Mesenchymal stem cell (in vitro differentiated cells and primary cell): Measurements from ENCODE around the gene MGMT.

Source experiments
- DNase-seq: peaks from one replicate; pipeline ENCODE4 v3.0.0-alpha.2; 2013
- H2AFZ ChIP-seq: one replicate; pipeline ENCODE4 v1.6.1; 2013; ENCODE audit warnings: low read depth, mild to moderate bottlenecking, control low read depth, inconsistent platforms, low read length, moderate library complexity
- H2AK5ac ChIP-seq: 2 replicates; pipeline ENCODE4 v1.6.1; 2013; ENCODE audit warnings: low read length, moderate library complexity, mild to moderate bottlenecking, inconsistent platforms; ENCODE audit not compliant: severe bottlenecking
- H2BK120ac ChIP-seq: one replicate; pipeline ENCODE4 v1.6.1; 2013; ENCODE audit warnings: low read depth, mild to moderate bottlenecking, inconsistent platforms, low read length, moderate library complexity
- H2BK12ac ChIP-seq, 2 experiments: one replicate each; pipeline ENCODE4 v1.6.1; 2013; ENCODE audit warnings: inconsistent platforms in 2 of 2, low read length in 2 of 2, mild to moderate bottlenecking in 2 of 2, moderate library complexity in 2 of 2, control low read depth in 1 of 2
- H2BK15ac ChIP-seq: one replicate; pipeline ENCODE4 v1.6.1; 2013; ENCODE audit warnings: mild to moderate bottlenecking, low read depth, inconsistent platforms; ENCODE audit not compliant: poor library complexity, severe bottlenecking
- H2BK5ac ChIP-seq: 2 replicates; pipeline ENCODE4 v1.6.1; 2013; ENCODE audit warnings: low read depth, mild to moderate bottlenecking, low read length, control low read depth, inconsistent platforms; ENCODE audit not compliant: poor library complexity, severe bottlenecking
- H3K14ac ChIP-seq, 2 experiments: one replicate each; pipeline ENCODE4 v1.6.1; 2013; ENCODE audit warnings: inconsistent platforms in 2 of 2, low read length in 2 of 2, control low read depth in 1 of 2, mild to moderate bottlenecking in 1 of 2, moderate library complexity in 1 of 2
- H3K18ac ChIP-seq, 2 experiments: one replicate each; pipeline ENCODE4 v1.6.1; 2013; ENCODE audit warnings: inconsistent platforms in 2 of 2, low read length in 2 of 2, control low read depth in 1 of 2, low read depth in 1 of 2, mild to moderate bottlenecking in 1 of 2
- H3K23ac ChIP-seq, 2 experiments: one replicate each; pipeline ENCODE4 v1.6.1; 2013; ENCODE audit warnings: inconsistent platforms in 2 of 2, low read length in 2 of 2, mild to moderate bottlenecking in 2 of 2, moderate library complexity in 2 of 2, control low read depth in 1 of 2
- H3K27ac ChIP-seq: 2 replicates; pipeline ENCODE4 v1.5.1; 2013; ENCODE audit warnings: mild to moderate bottlenecking, moderate library complexity, low read length, control low read depth, inconsistent platforms; ENCODE audit not compliant: poor library complexity, severe bottlenecking
- H3K27me3 ChIP-seq, 2 experiments: 2 replicates each; pipeline versions ENCODE4 v1.6.1 to v1.7.0; 2013; ENCODE audit warnings: low read length in 2 of 2, mild to moderate bottlenecking in 2 of 2, moderate library complexity in 2 of 2, control low read depth in 1 of 2, inconsistent platforms in 1 of 2; ENCODE audit not compliant: control insufficient read depth in 1 of 2, insufficient read depth in 1 of 2
- H3K36me3 ChIP-seq, 2 experiments: 2 replicates each; pipeline versions ENCODE4 v1.6.1 to v1.7.0; 2013; ENCODE audit warnings: low read length in 2 of 2, control low read depth in 1 of 2, inconsistent platforms in 1 of 2, low read depth in 1 of 2, mild to moderate bottlenecking in 1 of 2; ENCODE audit not compliant: insufficient read depth in 2 of 2, control insufficient read depth in 1 of 2
- H3K4ac ChIP-seq, 2 experiments: one replicate each; pipeline ENCODE4 v1.6.1; 2013; ENCODE audit warnings: inconsistent platforms in 2 of 2, low read length in 2 of 2, mild to moderate bottlenecking in 2 of 2, moderate library complexity in 2 of 2, control low read depth in 1 of 2, low read depth in 1 of 2
- H3K4me1 ChIP-seq: 2 replicates; pipeline ENCODE4 v1.6.1; 2013; ENCODE audit warnings: low read depth, low read length, control low read depth; ENCODE audit not compliant: control insufficient read depth, insufficient read depth
- H3K4me2 ChIP-seq: 2 replicates; pipeline ENCODE4 v1.6.1; 2013; ENCODE audit warnings: low read length, mild to moderate bottlenecking, inconsistent platforms; ENCODE audit not compliant: poor library complexity, severe bottlenecking
- H3K4me3 ChIP-seq, 2 experiments: 2 replicates each; pipeline versions ENCODE4 v1.5.1 to v1.7.0; 2013; ENCODE audit warnings: low read length in 2 of 2, mild to moderate bottlenecking in 2 of 2, control low read depth in 1 of 2, low read depth in 1 of 2; ENCODE audit not compliant: insufficient read depth in 1 of 2
- H3K79me1 ChIP-seq: replicated peaks from 2 replicates; pipeline ENCODE4 v1.6.1; 2013; ENCODE audit warnings: mild to moderate bottlenecking, control low read depth, low read length, inconsistent platforms; ENCODE audit not compliant: poor library complexity, severe bottlenecking
- H3K9ac ChIP-seq: 2 replicates; pipeline ENCODE4 v1.7.0; 2013; ENCODE audit warnings: mild to moderate bottlenecking, low read length, moderate library complexity
- H3K9me3 ChIP-seq: 2 replicates; pipeline ENCODE4 v1.7.0; 2013; ENCODE audit warnings: mild to moderate bottlenecking, low read length; ENCODE audit not compliant: control insufficient read depth
- H4K8ac ChIP-seq: one replicate; pipeline ENCODE4 v1.6.1; 2013; ENCODE audit warnings: inconsistent platforms, mild to moderate bottlenecking, low read length, moderate library complexity
- H4K91ac ChIP-seq: one replicate; pipeline ENCODE4 v1.6.1; 2013; ENCODE audit warnings: mild to moderate bottlenecking, low read length, inconsistent platforms
- WGBS: methylation state at CpG from one replicate; pipeline ENCODE4 v1.1.7; 2013; ENCODE audit warnings: mixed read lengths; 5-methylcytosine and 5-hydroxymethylcytosine counted together

The MGMT gene

DNA sequence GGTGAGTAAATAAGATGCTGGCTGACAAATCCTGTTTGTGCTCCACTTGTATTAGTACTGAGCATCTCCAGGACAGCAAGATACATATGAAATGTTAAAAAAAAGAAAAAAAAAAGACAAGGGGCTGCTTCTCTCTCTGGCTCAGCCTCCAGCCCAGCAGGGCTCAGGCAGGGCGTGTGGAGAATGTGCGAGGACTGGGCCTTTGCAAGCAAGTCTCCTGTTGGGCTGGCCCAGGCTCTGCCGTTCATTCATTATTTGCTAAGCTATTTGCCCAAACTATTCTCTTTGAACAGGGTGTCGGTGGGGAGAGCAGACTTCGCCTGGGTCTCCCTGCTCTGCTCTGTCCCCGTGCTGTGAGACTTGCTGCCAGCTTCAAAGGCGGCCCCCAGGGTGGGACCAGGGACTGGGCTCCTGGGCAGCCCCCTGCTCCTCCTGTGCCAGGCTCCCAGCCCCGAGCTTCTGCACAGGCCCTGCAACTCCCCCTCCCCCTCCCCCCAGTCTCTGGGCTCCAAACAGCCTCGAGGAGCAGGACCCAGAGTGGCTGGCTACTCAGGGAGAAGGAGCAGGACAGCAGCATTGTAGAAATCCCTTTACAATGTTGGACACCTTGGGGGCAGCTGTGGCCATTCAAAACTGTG is 25.6 kb upstream of the MGMT start:
- no peaks in the 10 kb centered on the region for H3K4me1 ChIP-seq
- H3K14ac ChIP-seq = no peak overlapping the region
- H3K4me2 ChIP-seq = no peak overlapping the region
- H3K4ac ChIP-seq = no peak overlapping the region
- H3K36me3 ChIP-seq = no peaks in the 10 kb centered on the region
- H2AK5ac ChIP-seq = no peak overlapping the region
- H2BK120ac ChIP-seq = no peak overlapping the region
- H3K23ac ChIP-seq = no peak overlapping the region
- no peak overlapping the region for H3K18ac ChIP-seq
- H3K9ac ChIP-seq = no peak overlapping the region
- no peaks in the 10 kb centered on the region for H3K79me1 ChIP-seq
- no peak overlapping the region for H4K91ac ChIP-seq
- H4K8ac ChIP-seq = no peak overlapping the region
- H3K9me3 ChIP-seq = no peaks in the 10 kb centered on the region
- no peak overlapping the region for H2BK12ac ChIP-seq
- no peak for DNase-seq
- WGBS = 67% methylated on average over 9 of the region's 9 CpGs
- no peak overlapping the region for H3K27ac ChIP-seq
- H3K27me3 ChIP-seq = no peaks in the 10 kb centered on the region
- no peak overlapping the region for H2AFZ ChIP-seq
- H2BK15ac ChIP-seq = no peak overlapping the region
- H3K4me3 ChIP-seq = no peak overlapping the region
- no peak overlapping the region for H2BK5ac ChIP-seq

DNA sequence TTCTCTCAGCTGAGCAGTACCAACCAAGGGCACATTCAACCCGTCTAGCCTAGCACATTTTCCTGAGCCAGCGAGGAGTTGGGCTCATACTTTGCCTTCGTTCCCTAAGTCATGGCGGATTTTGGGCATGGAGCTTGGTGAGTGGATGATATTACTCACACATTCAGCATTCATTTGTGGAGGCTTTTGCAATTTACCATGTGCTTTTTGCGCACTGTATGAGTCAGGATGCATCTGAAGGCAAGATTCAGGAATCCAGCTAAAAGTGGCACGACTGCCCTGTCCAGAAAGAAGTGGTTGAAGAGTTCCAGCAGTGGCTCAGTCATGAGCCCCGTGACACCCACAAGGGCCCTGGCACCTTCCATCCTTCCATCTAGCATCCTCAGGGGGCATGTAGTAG is 24.2 kb upstream of the MGMT start:
- Histone ChIP-seq H3K9ac (no peak overlapping the region), H3K23ac (no peak overlapping the region), H2BK120ac (no peak overlapping the region), H3K4me2 (no peak overlapping the region), H3K79me1 (no peaks in the 10 kb centered on the region), H3K14ac (no peak overlapping the region), H3K36me3 (no peaks in the 10 kb centered on the region), H4K91ac (no peak overlapping the region), H3K27ac (no peak overlapping the region), H2BK12ac (no peak overlapping the region), H3K27me3 (no peaks in the 10 kb centered on the region), H3K4ac (no peak overlapping the region), H3K9me3 (no peaks in the 10 kb centered on the region), H2AFZ (no peak overlapping the region), H2BK15ac (no peak overlapping the region), H3K18ac (no peak overlapping the region), H2BK5ac (no peak overlapping the region), H4K8ac (no peak overlapping the region), H3K4me1 (no peaks in the 10 kb centered on the region), H3K4me3 (no peak overlapping the region), H2AK5ac (no peak overlapping the region)
- no peak for DNase-seq
- 91% methylated on average over 7 of the region's 7 CpGs for WGBS

- no peak for DNase-seq
- no peak overlapping the region for H3K4ac ChIP-seq
- no peaks in the 10 kb centered on the region for H3K9me3 ChIP-seq
- H4K8ac ChIP-seq = no peak overlapping the region
- H2BK120ac ChIP-seq = no peak overlapping the region
- H3K4me2 ChIP-seq = no peak overlapping the region
- no peak overlapping the region for H3K9ac ChIP-seq
- H3K79me1 ChIP-seq = no peaks in the 10 kb centered on the region
- no peak overlapping the region for H3K23ac ChIP-seq
- H3K36me3 ChIP-seq = no peaks in the 10 kb centered on the region
- no peak overlapping the region for H3K27ac ChIP-seq
- H3K4me1 ChIP-seq = peaks cover 2% of the 10 kb centered on the region
- WGBS = 100% methylated on average over 2 of the region's 2 CpGs
- H3K18ac ChIP-seq = no peak overlapping the region
- no peak overlapping the region for H3K14ac ChIP-seq
- H2BK15ac ChIP-seq = no peak overlapping the region
- no peaks in the 10 kb centered on the region for H3K27me3 ChIP-seq
- H3K4me3 ChIP-seq = no peak overlapping the region
- H4K91ac ChIP-seq = no peak overlapping the region
- H2BK12ac ChIP-seq = no peak overlapping the region
- no peak overlapping the region for H2AK5ac ChIP-seq
- no peak overlapping the region for H2BK5ac ChIP-seq
- H2AFZ ChIP-seq = no peak overlapping the region
These were observed 22.7 kb upstream of the MGMT start for GRCh38 chr10:129444359-129444758.

- no peak overlapping the region for H2BK12ac ChIP-seq
- H3K9me3 ChIP-seq = no peaks in the 10 kb centered on the region
- H3K4me1 ChIP-seq = peaks cover 2% of the 10 kb centered on the region
- 95% methylated on average over 13 of the region's 13 CpGs for WGBS
- H3K18ac ChIP-seq = no peak overlapping the region
- H3K4me2 ChIP-seq = no peak overlapping the region
- H3K79me1 ChIP-seq = no peaks in the 10 kb centered on the region
- no peak overlapping the region for H3K27ac ChIP-seq
- no peak overlapping the region for H3K4me3 ChIP-seq
- no peak for DNase-seq
- H3K14ac ChIP-seq = no peak overlapping the region
- no peak overlapping the region for H2AK5ac ChIP-seq
- no peak overlapping the region for H4K91ac ChIP-seq
- H3K27me3 ChIP-seq = no peaks in the 10 kb centered on the region
- no peak overlapping the region for H2BK15ac ChIP-seq
- no peak overlapping the region for H2AFZ ChIP-seq
- H3K23ac ChIP-seq = no peak overlapping the region
- H3K9ac ChIP-seq = no peak overlapping the region
- no peak overlapping the region for H3K4ac ChIP-seq
- H2BK5ac ChIP-seq = no peak overlapping the region
- H4K8ac ChIP-seq = no peak overlapping the region
- H2BK120ac ChIP-seq = no peak overlapping the region
- H3K36me3 ChIP-seq = no peaks in the 10 kb centered on the region
These were observed 21.4 kb upstream of the MGMT start for GRCh38 chr10:129445436-129446182.
